ENCODE results near the gene CALHM4. TPM values are rescaled to one million over a fixed set of nuclear protein-coding genes. Genes with fewer than 3 reads are reported as not detected.

CALHM4 gene
- total and polyA plus RNA-seq, 2 of the 4 experiments (the other 2 are of a cell fraction): 0.07 TPM; not detected in 1

GRCh38 chr6:116550796-116551195 is 2.8 kb upstream of the CALHM4 start:
- WGBS, 2 experiments (ENCODE audit: extremely low coverage in 2 of 2, insufficient read length in 1 of 2): 56% methylated on average over 4 of the region's 4 CpGs; no CpG with 5 or more reads in 1 of the 2 experiments
- Histone ChIP-seq H3K23ac (ENCODE audit: low read depth, low read length) (no peak overlapping the region), H2AK9ac (replicated peaks; ENCODE audit: low read depth, low read length, poor library complexity) (no peak overlapping the region), H3K4me2 (ENCODE audit: low read depth, low read length) (no peak overlapping the region), H3K9me3 (ENCODE audit: control insufficient read depth, insufficient read depth, low read length) (no peaks in the 10 kb centered on the region), H3K4ac (ENCODE audit: low read depth, low read length) (no peak overlapping the region), H4K20me1 (ENCODE audit: insufficient read depth, low read length) (no peaks in the 10 kb centered on the region), H3K4me1 (ENCODE audit: control insufficient read depth, insufficient read depth, low read length) (peaks cover under 1% of the 10 kb centered on the region; the same call in 1 of the 2 replicates), H3K9me1 (ENCODE audit: insufficient read depth, low read length) (no peaks in the 10 kb centered on the region), H4K91ac (ENCODE audit: insufficient read depth, low read depth, low read length) (no peak overlapping the region), H4K5ac (ENCODE audit: low read depth, low read length) (no peak overlapping the region), H3K27ac (ENCODE audit: insufficient read depth, low read length) (no peak overlapping the region), H3K18ac (ENCODE audit: low read depth, low read length) (no peak overlapping the region), H2AFZ (replicated peaks; ENCODE audit: low read length, poor library complexity) (peak overlapping the region; percentile 40), H2BK5ac (ENCODE audit: low read depth, low read length, poor library complexity, severe bottlenecking) (no peak overlapping the region), H2BK15ac (ENCODE audit: low read depth, low read length) (no peak overlapping the region), H4K8ac (ENCODE audit: low read depth in 2 of 2, low read length in 2 of 2) (no peak overlapping the region), H3K14ac (replicated peaks; ENCODE audit: low read depth, low read length) (no peak overlapping the region), H2BK120ac (ENCODE audit: low read depth, low read length) (no peak overlapping the region), H2AK5ac (ENCODE audit: low read depth, low read length) (no peak overlapping the region), H3K9ac (ENCODE audit: low read depth, low read length) (no peak overlapping the region), H3K56ac (ENCODE audit: extremely low read depth, insufficient read depth, low read length) (no peak overlapping the region), H3K4me3 (ENCODE audit: insufficient read depth, low read depth, low read length) (no peak overlapping the region), H3K79me1 (ENCODE audit: low read depth in 1 of 2, low read length in 2 of 2) (no peaks in the 10 kb centered on the region), H2BK20ac (ENCODE audit: low read depth, low read length) (no peak overlapping the region), H3K36me3 (ENCODE audit: control insufficient read depth, insufficient read depth, low read length) (no peaks in the 10 kb centered on the region), H3K27me3 (ENCODE audit: control insufficient read depth, insufficient read depth, low read length) (no peaks in the 10 kb centered on the region)
- no peak for DNase-seq
- TF ChIP-seq CTCF (conservative IDR thresholded peaks at IDR 0.05; ENCODE audit: low read depth, low read length): no peak
- TF ChIP-seq FOS (IDR thresholded peaks at IDR 0.05; ENCODE audit: low read depth, low read length): no peak
- TF ChIP-seq RCOR1 (IDR thresholded peaks at IDR 0.05; ENCODE audit: insufficient replicate concordance, low read length): no peak
- no peak for TF ChIP-seq CHD1 (IDR thresholded peaks at IDR 0.05; ENCODE audit: low read depth, low read length)
- TF ChIP-seq POLR2A (IDR thresholded peaks at IDR 0.05; ENCODE audit: low read depth, low read length): no peak
- no peak for TF ChIP-seq RFX5 (IDR thresholded peaks at IDR 0.05; ENCODE audit: low read depth, low read length)
- ATAC-seq (ENCODE audit: low read depth): no peak
- CTCF ChIA-PET: no interaction called here
- no TSS peak for BruUV-seq (replicated peaks)
- dilution Hi-C loops (cut with HindIII; ENCODE audit: low sequenced_read_pairs, unreplicated experiment): no loop called here
- in situ Hi-C loops (cut with MboI; ENCODE audit: low sequenced_read_pairs): no loop called here
- POLR2A ChIA-PET (ENCODE audit: unreplicated experiment): no interaction called here
- intact Hi-C loops (cut with micrococcal nuclease): no loop called here
